ENCODE results near the gene SPA17.

SPA17 gene

GRCh38 chr11:124739479-124740276, 66.0 kb downstream of the SPA17 start, which contains the start of gene NRGN:
NRGN (plus strand) TSS chr11:124739942; CDS start chr11:124740085, 143 bp downstream.
- peak; percentile 94 for DNase-seq (ENCODE audit: low spot score)
- Histone ChIP-seq H3K4me3 (peak within 1 kb of the TSS; percentile 74), H3K27ac (peak within 1 kb of the TSS; percentile 48 to 78)
- TF ChIP-seq CTCF (IDR thresholded peaks at IDR 0.05): no peak

GRCh38 chr11:124740277-124740882, 66.7 kb downstream of the SPA17 start:
- Histone ChIP-seq H3K27ac (peak overlapping the region; percentile 48 to 78), H3K4me3 (peak overlapping the region; percentile 74)
- no peak for DNase-seq (ENCODE audit: low spot score)
- TF ChIP-seq CTCF (IDR thresholded peaks at IDR 0.05): peak; percentile 24

- TF ChIP-seq CTCF (IDR thresholded peaks at IDR 0.05): no peak
- no peak for DNase-seq (ENCODE audit: low spot score)
- Histone ChIP-seq H3K4me3 (no peak overlapping the region), H3K27ac (no peak overlapping the region)
Measured at GRCh38 chr11:124742555-124742954, 68.9 kb downstream of the SPA17 start.

GRCh38 chr11:124743050-124743449, 69.3 kb downstream of the SPA17 start:
- Histone ChIP-seq H3K4me3 (no peak overlapping the region), H3K27ac (no peak overlapping the region)
- no peak for TF ChIP-seq CTCF (IDR thresholded peaks at IDR 0.05)
- no peak for DNase-seq (ENCODE audit: low spot score)

GRCh38 chr11:124745270-124745834, 71.6 kb downstream of the SPA17 start:
- no peak for TF ChIP-seq CTCF (IDR thresholded peaks at IDR 0.05)
- no peak overlapping the region for H3K4me3 ChIP-seq
- no peak overlapping the region for H3K27ac ChIP-seq
- DNase-seq (ENCODE audit: low spot score): no peak

- no peak for DNase-seq (ENCODE audit: low spot score)
Measured at GRCh38 chr11:124745835-124746620, 72.3 kb downstream of the SPA17 start.

More at GRCh38 chr11:124745835-124746620, 72.3 kb downstream of the SPA17 start:
- peak overlapping the region in 1 of 2 donors; percentile 76 for H3K27ac ChIP-seq
- H3K4me3 ChIP-seq: peak overlapping the region; percentile 63
- TF ChIP-seq CTCF (IDR thresholded peaks at IDR 0.05): no peak

Data from coronary artery (tissue), 2 donors.